IMR-90 (cell line): Measurements from ENCODE around the gene LRRTM3. TPM values are rescaled to one million over a fixed set of nuclear protein-coding genes. Genes with fewer than 3 reads are reported as not detected.

Experiments used
- ATAC-seq: fragments of 200-7000 bp; cut with Tn5 transposase; 2 replicates; pipeline ENCODE4 v1.9.1; 2020; ENCODE audit warnings: low read depth, mild to moderate bottlenecking, moderate library complexity
- BruUV-seq: library from RNA; stranded (reverse); fragments of 400-500 nt; replicated peaks from 2 replicates; lab custom pipeline; 2021; lab: Mats Ljungman, UMichigan
- CTCF ChIA-PET: fragments of 300-600 bp; formaldehyde crosslinking; extraction: SDS; loops from one replicate; lab custom pipeline; 2021; ENCODE audit warnings: antibody characterized with exemption; lab: Yijun Ruan, JAX
- POLR2A ChIA-PET: fragments of 300-600 bp; sonication (Branson Sonifier 250); formaldehyde crosslinking; loops from one replicate; lab custom pipeline; 2022; ENCODE audit warnings: antibody characterized with exemption; ENCODE audit not compliant: unreplicated experiment; lab: Charles Lee
- DNase-seq: peaks from one replicate; pipeline ENCODE4 v3.0.0; 2013
- H2AFZ ChIP-seq: replicated peaks from 2 replicates; pipeline ENCODE3; 2013; ENCODE audit warnings: low read length, mild to moderate bottlenecking; ENCODE audit not compliant: poor library complexity
- H2AK5ac ChIP-seq: 2 replicates; pipeline ENCODE4 v1.6.1; 2013; ENCODE audit warnings: low read depth, low read length, inconsistent platforms
- H2AK9ac ChIP-seq: replicated peaks from 2 replicates; pipeline ENCODE3; 2013; ENCODE audit warnings: mild to moderate bottlenecking, low read depth, low read length, moderate library complexity; ENCODE audit not compliant: poor library complexity
- H2BK120ac ChIP-seq: 2 replicates; pipeline ENCODE4 v1.6.1; 2013; ENCODE audit warnings: low read depth, low read length, inconsistent platforms
- H2BK15ac ChIP-seq: 3 replicates; pipeline ENCODE4 v1.6.1; 2013; ENCODE audit warnings: low read depth, low read length, inconsistent platforms
- H2BK20ac ChIP-seq: 2 replicates; pipeline ENCODE4 v1.6.1; 2013; ENCODE audit warnings: low read depth, mild to moderate bottlenecking, inconsistent platforms, low read length, moderate library complexity
- H2BK5ac ChIP-seq: 2 replicates; pipeline ENCODE4 v1.6.1; 2013; ENCODE audit warnings: mild to moderate bottlenecking, low read depth, low read length, inconsistent platforms; ENCODE audit not compliant: poor library complexity, severe bottlenecking
- H3K14ac ChIP-seq: replicated peaks from 2 replicates; pipeline ENCODE4 v1.6.1; 2013; ENCODE audit warnings: low read depth, low read length, inconsistent platforms
- H3K18ac ChIP-seq: 2 replicates; pipeline ENCODE4 v1.6.1; 2013; ENCODE audit warnings: low read depth, low read length, control low read depth
- H3K23ac ChIP-seq: 2 replicates; pipeline ENCODE4 v1.6.1; 2013; ENCODE audit warnings: low read depth, low read length, inconsistent platforms
- H3K27ac ChIP-seq: 2 replicates; pipeline ENCODE4 v1.5.1; 2013; ENCODE audit warnings: mild to moderate bottlenecking, control low read depth, low read length; ENCODE audit not compliant: insufficient read depth
- H3K27me3 ChIP-seq: 2 replicates; pipeline ENCODE4 v1.6.1; 2013; ENCODE audit warnings: low read length; ENCODE audit not compliant: control insufficient read depth, insufficient read depth
- H3K36me3 ChIP-seq: 2 replicates; pipeline ENCODE4 v1.6.1; 2013; ENCODE audit warnings: low read length, mixed read lengths; ENCODE audit not compliant: control insufficient read depth, insufficient read depth
- H3K4ac ChIP-seq: 2 replicates; pipeline ENCODE4 v1.6.1; 2013; ENCODE audit warnings: low read depth, low read length, inconsistent platforms
- H3K4me1 ChIP-seq: 2 replicates; pipeline ENCODE4 v1.6.1; 2013; ENCODE audit warnings: low read length, mixed read lengths; ENCODE audit not compliant: control insufficient read depth, insufficient read depth
- H3K4me2 ChIP-seq: 2 replicates; pipeline ENCODE4 v1.6.1; 2013; ENCODE audit warnings: low read depth, mild to moderate bottlenecking, control low read depth, low read length, moderate library complexity
- H3K4me3 ChIP-seq: 2 replicates; pipeline ENCODE4 v1.5.1; 2013; ENCODE audit warnings: low read depth, mild to moderate bottlenecking, control low read depth, low read length, moderate library complexity; ENCODE audit not compliant: insufficient read depth
- H3K56ac ChIP-seq: 2 replicates; pipeline ENCODE4 v1.6.1; 2013; ENCODE audit warnings: low read length, inconsistent platforms; ENCODE audit not compliant: insufficient read depth; ENCODE audit errors: extremely low read depth
- H3K79me1 ChIP-seq, 2 experiments: 2 replicates each; pipeline ENCODE4 v1.6.1; 2013; ENCODE audit warnings: low read length in 2 of 2, inconsistent platforms in 1 of 2, low read depth in 1 of 2
- H3K9ac ChIP-seq: 2 replicates; pipeline ENCODE4 v1.6.1; 2013; ENCODE audit warnings: low read depth, low read length, control low read depth
- H3K9me1 ChIP-seq: 2 replicates; pipeline ENCODE4 v1.6.1; 2013; ENCODE audit warnings: low read length, inconsistent platforms; ENCODE audit not compliant: insufficient read depth
- H3K9me3 ChIP-seq: 2 replicates; pipeline ENCODE4 v1.6.1; 2013; ENCODE audit warnings: low read length; ENCODE audit not compliant: control insufficient read depth, insufficient read depth
- H4K20me1 ChIP-seq: 2 replicates; pipeline ENCODE4 v1.6.1; 2013; ENCODE audit warnings: low read length, inconsistent platforms; ENCODE audit not compliant: insufficient read depth
- H4K5ac ChIP-seq: 2 replicates; pipeline ENCODE4 v1.6.1; 2013; ENCODE audit warnings: mild to moderate bottlenecking, low read depth, low read length, control low read depth
- H4K8ac ChIP-seq, 2 experiments: 2 replicates each; pipeline ENCODE4 v1.6.1; 2013; ENCODE audit warnings: low read depth in 2 of 2, low read length in 2 of 2, control low read depth in 1 of 2, inconsistent platforms in 1 of 2
- H4K91ac ChIP-seq: 2 replicates; pipeline ENCODE4 v1.6.1; 2013; ENCODE audit warnings: low read depth, low read length, inconsistent platforms; ENCODE audit not compliant: insufficient read depth
- RCOR1 ChIP-seq: IDR thresholded peaks from 2 replicates; pipeline ENCODE4 v1.6.1; 2012; ENCODE audit warnings: mild to moderate bottlenecking, low read length, improper control_type of control experiment; ENCODE audit not compliant: insufficient replicate concordance
- WGBS, 2 experiments: methylation state at CpG; one replicate each; pipeline versions ENCODE4 v1.1.5 to v1.1.7; 2013; ENCODE audit warnings: missing lambda C conversion rate in 2 of 2; ENCODE audit not compliant: insufficient read length in 1 of 2; ENCODE audit errors: extremely low coverage in 2 of 2; 5-methylcytosine and 5-hydroxymethylcytosine counted together
- dilution Hi-C: fragments of 300-500 bp; cut with HindIII; formaldehyde crosslinking; loops from one replicate; pipeline ENCODE4 v1.14.3; 2018; ENCODE audit warnings: low sequenced_read_pairs; ENCODE audit not compliant: unreplicated experiment
- in situ Hi-C: fragments of 300-500 bp; cut with MboI; formaldehyde crosslinking; loops from 3 replicates; pipeline ENCODE4 v1.14.3; 2019; ENCODE audit warnings: low sequenced_read_pairs, inconsistent platforms, mixed read lengths
- intact Hi-C: fragments of 100-400 bp; cut with micrococcal nuclease; formaldehyde crosslinking; loops from 2 replicates; pipeline ENCODE4 v1.10.0; 2022
- polyA plus RNA-seq, 3 experiments: library from polyadenylated mRNA; depleted of rRNA; stranded (reverse); fragments of >200 nt; gene quantifications; 2 replicates each; pipeline ENCODE4 v1.2.3, GENCODE V29; 2012; ENCODE audit warnings: low replicate concordance in 1 of 3
- total RNA-seq: library from RNA; depleted of rRNA; stranded (reverse); fragments of >200 nt; gene quantifications from 2 replicates; pipeline ENCODE4 v1.2.3, GENCODE V29; 2012

The LRRTM3 gene
- total and polyA plus RNA-seq, 2 of the 4 experiments (the other 2 are of a cell fraction), result under 0.01 TPM; not detected in 1

GRCh38 chr10:67119651-67120050 lies 193.8 kb downstream of the LRRTM3 start:
- no CpG with 5 or more reads among the region's 1 CpG for WGBS, 2 experiments

More at GRCh38 chr10:67119651-67120050, 193.8 kb downstream of the LRRTM3 start:
- Histone ChIP-seq H2AK5ac (no peak overlapping the region), H4K20me1 (no peaks in the 10 kb centered on the region), H3K79me1 (no peaks in the 10 kb centered on the region), H3K9ac (no peak overlapping the region), H4K5ac (no peak overlapping the region), H3K4me2 (no peak overlapping the region), H3K18ac (no peak overlapping the region), H4K8ac (no peak overlapping the region), H3K14ac (no peak overlapping the region), H3K36me3 (no peaks in the 10 kb centered on the region), H2BK5ac (no peak overlapping the region), H3K4ac (no peak overlapping the region), H3K4me3 (no peak overlapping the region), H3K9me1 (no peaks in the 10 kb centered on the region), H3K27ac (no peak overlapping the region), H3K9me3 (no peaks in the 10 kb centered on the region), H3K56ac (no peak overlapping the region), H2BK15ac (no peak overlapping the region), H3K27me3 (no peaks in the 10 kb centered on the region), H2AFZ (no peak overlapping the region), H2AK9ac (no peak overlapping the region), H3K23ac (no peak overlapping the region), H3K4me1 (no peaks in the 10 kb centered on the region), H4K91ac (no peak overlapping the region), H2BK120ac (no peak overlapping the region), H2BK20ac (no peak overlapping the region)
- dilution Hi-C loops, result no loop called here
- TF ChIP-seq RCOR1, result no peak
- BruUV-seq, result no TSS peak
- intact Hi-C loops, result no loop called here
- DNase-seq, result no peak
- no peak for ATAC-seq
- CTCF ChIA-PET, result interaction anchor here (0.5 to 0.6 kb wide), 2 partner anchors 349 to 775 kb away, joined by 3 to 4 read pairs; no protein-coding TSS in a partner anchor
- POLR2A ChIA-PET, result no interaction called here
- in situ Hi-C loops, result no loop called here
